GM18520 (cell line): ENCODE results near the gene OR14J1.
"Not testable (repeated sequence)": the region's sequence is repeated elsewhere in the genome, so short reads cannot be mapped to it uniquely, and the experiment has no call there.

ENCODE experiments used
- ATAC-seq: cut with Tn5 transposase; IDR thresholded peaks from one replicate; pipeline ENCODE4 v1.9.1; 2021; ENCODE audit not compliant: unreplicated experiment

The OR14J1 gene

DNA sequence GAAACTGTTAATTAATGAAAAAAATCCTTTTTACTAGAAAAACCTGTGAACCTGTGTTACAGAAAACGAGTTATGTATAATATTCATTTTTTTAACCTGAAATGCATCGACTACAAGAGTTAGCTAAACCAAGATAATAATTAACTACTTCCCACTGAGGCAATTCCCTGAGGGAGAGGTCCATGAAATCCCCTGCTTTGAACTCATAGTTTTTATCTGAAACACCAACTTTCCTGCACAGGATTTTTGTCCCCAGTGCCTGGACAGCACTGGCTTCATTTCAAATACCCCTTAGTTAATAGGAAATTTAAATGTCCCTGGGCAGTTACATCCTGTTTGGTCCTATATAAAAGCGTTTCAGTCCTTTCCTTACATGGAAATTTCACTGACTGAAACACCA, at the start of gene OR14J1:
Gene OR14J1, plus strand, starts transcription at position 386 of the 400 bp plus-strand sequence. CDS start 4,989 bp downstream, outside the sequence.
- no peak for ATAC-seq

- no peak for ATAC-seq
Observed at GRCh38 chr6:29251736-29252135, 49.8 kb upstream of the OR14J1 start.

DNA sequence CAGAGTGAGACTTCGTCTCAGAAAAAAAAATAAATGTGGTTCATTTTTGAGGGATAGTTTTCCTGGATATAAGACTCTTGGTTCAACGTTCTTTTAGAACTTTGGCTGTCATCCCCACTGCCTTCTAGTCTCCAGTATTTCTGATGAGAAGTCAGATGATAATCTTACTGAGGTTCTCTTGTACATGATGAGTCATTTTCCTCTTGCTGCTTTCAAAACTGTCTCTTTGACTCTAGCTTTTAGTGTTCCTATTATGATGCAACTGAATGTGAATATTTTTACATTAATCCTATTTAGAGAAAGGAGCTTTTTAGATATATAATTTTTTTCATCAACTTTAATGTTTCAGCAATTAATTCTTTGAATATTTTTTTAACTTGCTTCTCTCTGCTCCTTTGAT, 46.0 kb upstream of the OR14J1 start:
- no peak for ATAC-seq

DNA sequence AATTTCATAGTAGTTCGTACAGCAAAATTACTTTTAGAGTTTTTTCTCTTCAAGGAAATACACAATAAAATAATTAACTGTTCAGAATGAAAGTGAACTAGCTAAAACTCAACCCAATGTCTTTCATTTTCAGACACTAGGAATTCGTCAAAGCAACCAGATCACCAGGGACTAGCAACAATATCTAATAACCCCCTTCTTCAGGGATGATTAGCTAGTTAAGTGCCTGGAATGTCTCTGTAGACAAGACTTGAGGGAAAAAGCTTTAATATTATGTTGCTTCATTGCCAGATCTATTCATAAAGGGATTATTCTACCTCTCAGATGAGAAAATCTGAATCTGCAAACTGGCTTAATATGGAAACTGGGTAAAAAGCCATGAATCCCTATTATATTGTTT, 41.8 kb upstream of the OR14J1 start:
- ATAC-seq, result no peak

GRCh38 chr6:29263001-29263400, 38.5 kb upstream of the OR14J1 start:
- no peak for ATAC-seq

GRCh38 chr6:29294499-29294914, 7.0 kb upstream of the OR14J1 start:
- ATAC-seq, result no peak

GRCh38 chr6:29295181-29295585, 6.3 kb upstream of the OR14J1 start:
- ATAC-seq, result no peak

DNA sequence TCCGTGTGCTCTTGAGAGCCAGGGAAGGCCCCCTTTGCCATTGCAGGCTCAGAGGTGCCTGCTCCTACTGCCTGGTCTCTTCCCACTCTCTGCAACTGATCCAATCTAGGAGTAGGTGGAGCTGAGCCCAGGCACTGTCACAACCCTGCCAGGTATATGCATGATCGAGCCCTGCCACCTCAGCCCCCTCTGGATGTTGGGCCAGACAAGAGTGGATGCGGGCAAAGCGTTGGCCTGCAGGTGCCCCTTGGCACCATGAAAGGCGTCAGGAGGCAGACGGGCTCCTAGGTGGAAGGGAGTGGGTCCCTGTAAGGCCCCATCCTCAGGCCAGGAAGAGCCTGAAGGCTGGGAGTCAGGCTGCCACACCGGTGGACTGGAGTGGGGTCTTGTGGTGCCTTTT, 5.9 kb upstream of the OR14J1 start:
- ATAC-seq, result no peak

DNA sequence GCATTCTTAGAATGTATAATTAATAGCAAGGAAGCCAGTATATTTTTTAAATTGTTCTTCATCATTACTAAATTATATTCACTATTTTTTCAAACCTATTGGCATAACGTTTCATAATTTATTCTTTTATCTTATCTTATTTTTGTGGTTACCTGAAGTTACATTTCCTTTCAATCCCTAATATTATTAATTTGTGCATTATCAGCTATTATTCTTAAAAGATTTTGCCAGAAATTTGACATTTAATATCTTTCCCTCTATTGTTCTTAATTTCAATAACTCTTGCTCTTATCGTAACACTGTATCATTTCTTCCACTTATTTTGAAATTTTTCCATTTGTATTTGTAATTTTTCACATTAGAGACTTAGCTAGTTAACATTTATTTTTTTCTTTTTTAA, 18.4 kb downstream of the OR14J1 start:
- no peak for ATAC-seq

- ATAC-seq, result not testable (repeated sequence)
Observed at GRCh38 chr6:29323332-29323731, 21.8 kb downstream of the OR14J1 start.

GRCh38 chr6:29325777-29326176, 24.3 kb downstream of the OR14J1 start:
- ATAC-seq, result no peak

DNA sequence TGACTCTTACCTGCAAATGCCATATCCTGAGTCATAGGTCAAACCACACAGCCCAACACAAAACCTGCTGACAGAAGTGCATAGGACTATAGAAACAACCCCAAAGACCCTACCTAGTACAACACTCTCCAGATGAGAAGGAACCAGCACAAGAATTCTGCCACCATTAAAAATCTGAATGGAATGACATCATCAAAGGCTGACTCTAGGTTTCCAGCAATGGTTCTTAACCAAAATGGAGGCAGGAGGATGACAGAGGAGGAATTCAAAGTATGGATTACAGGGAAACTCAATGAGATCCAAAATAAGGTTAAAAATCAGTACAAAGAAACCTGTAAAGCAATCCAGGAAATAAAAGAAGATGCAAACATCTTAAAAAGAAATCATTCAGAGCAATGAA, 31.2 kb downstream of the OR14J1 start:
- ATAC-seq, result no peak

DNA sequence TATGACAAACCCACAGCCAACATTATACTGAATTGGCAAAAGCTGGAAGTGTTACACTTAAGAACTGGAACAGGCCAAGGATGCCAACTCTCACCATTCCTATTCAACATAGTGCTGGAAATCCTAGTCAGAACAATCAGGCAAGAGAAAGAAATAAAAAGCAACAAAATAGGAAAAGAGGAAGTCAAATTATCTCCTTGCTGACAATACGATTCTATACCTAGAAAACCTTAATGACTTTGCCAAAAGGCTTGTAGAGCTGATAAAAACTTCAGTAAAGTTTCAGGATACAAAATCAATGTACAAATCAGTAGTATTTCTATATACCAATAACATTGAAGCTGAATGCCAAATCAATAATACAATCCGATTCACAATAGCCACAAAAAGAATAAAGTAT, 34.8 kb downstream of the OR14J1 start:
- no peak for ATAC-seq

GRCh38 chr6:29345380-29345779, 43.9 kb downstream of the OR14J1 start:
- no peak for ATAC-seq

DNA sequence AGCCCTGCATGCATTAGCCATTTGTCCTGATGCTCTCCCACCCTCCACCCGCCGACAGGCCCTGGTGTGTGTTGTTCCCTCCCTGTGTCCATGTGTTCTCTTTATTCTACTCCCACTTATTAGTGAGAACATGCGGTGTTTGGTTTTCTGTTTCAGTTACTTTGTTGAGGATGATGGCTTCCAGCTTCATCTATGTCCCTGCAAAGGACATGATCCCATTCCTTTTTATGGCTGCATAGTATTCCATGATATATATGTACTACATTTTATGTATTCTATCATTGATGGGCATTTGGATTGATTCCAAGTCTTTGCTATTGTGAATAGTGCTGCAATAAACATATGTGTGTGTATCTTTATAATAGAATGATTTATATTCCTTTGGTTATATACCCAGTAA, 47.8 kb downstream of the OR14J1 start:
- ATAC-seq, result not testable (repeated sequence)

GRCh38 chr6:29354980-29355379, 53.5 kb downstream of the OR14J1 start:
- no peak for ATAC-seq

DNA sequence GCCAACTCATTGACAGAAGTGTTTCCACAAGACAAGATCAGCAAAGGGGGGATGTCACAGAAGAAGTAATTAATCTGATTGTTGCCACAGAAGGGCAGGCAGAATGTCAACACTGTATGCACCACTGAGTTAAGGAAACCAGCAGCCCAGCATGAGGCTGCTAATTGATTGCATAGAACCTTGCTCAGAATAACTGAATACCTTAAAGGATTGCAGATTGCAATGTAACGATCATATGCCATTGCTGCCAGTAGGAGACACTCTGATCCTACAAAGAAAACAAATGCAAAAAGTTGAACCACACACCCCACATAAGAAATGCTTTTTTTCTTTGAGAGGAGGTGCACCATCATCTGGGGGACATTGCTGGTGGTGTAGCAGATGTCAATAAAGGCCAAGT, 54.1 kb downstream of the OR14J1 start:
- no peak for ATAC-seq
